Activated naive CD4-positive, alpha-beta T cell treated with anti-CD3 and anti-CD28 coated beads for 36 hours (primary cell): ENCODE data around the gene LZTFL1. TPM values are rescaled to one million over a fixed set of nuclear protein-coding genes. Genes with fewer than 3 reads are reported as not detected.

Experiments used
- CTCF ChIA-PET: fragments of 350-600 bp; sonication (Branson Sonifier 250); formaldehyde crosslinking; loops from one replicate; lab custom pipeline; 2021; ENCODE audit warnings: antibody characterized with exemption; lab: Charles Lee
- DNase-seq: peaks from one replicate; pipeline ENCODE4 v3.0.0-alpha.2; 2020
- H3K27ac Mint-ChIP-seq: one replicate; pipeline ENCODE4 v1.8.0; 2021; ENCODE audit warnings: mild to moderate bottlenecking, mixed read lengths
- H3K27me3 Mint-ChIP-seq: one replicate; pipeline ENCODE4 v1.8.0; 2021; ENCODE audit warnings: low read depth, mixed read lengths
- H3K36me3 Mint-ChIP-seq: one replicate; pipeline ENCODE4 v1.8.0; 2021; ENCODE audit warnings: low read depth, mixed read lengths
- H3K4me1 Mint-ChIP-seq: one replicate; pipeline ENCODE4 v1.8.0; 2021; ENCODE audit warnings: low read depth, mixed read lengths
- H3K4me3 Mint-ChIP-seq: one replicate; pipeline ENCODE4 v1.8.0; 2021; ENCODE audit warnings: mild to moderate bottlenecking, moderate library complexity, mixed read lengths
- H3K9me3 Mint-ChIP-seq: one replicate; pipeline ENCODE4 v1.8.0; 2021; ENCODE audit warnings: mixed read lengths
- intact Hi-C: fragments of 100-400 bp; cut with micrococcal nuclease; formaldehyde crosslinking; loops from one replicate; pipeline ENCODE4 v1.15.1; 2023
- total RNA-seq, 2 experiments: library from RNA; stranded (reverse); gene quantifications; one replicate each; pipeline ENCODE4 v1.2.3, GENCODE V29; 2021

The LZTFL1 gene
- total RNA-seq, 2 experiments from 2014 or later = 3.6 to 4.1 TPM

GRCh38 chr3:45826908-45827307, 15.0 kb downstream of the LZTFL1 start:
- Mint-ChIP-seq H3K27ac (no peak overlapping the region), H3K36me3 (peaks cover 13% of the 10 kb centered on the region), H3K4me3 (no peak overlapping the region), H3K27me3 (no peaks in the 10 kb centered on the region), H3K9me3 (no peaks in the 10 kb centered on the region), H3K4me1 (peaks cover 9% of the 10 kb centered on the region)
- CTCF ChIA-PET = interaction anchor here (0.5 to 1.2 kb wide), 2 partner anchors 165 to 252 kb away, joined by 4 read pairs; no protein-coding TSS in a partner anchor
- intact Hi-C loops = no loop called here
- DNase-seq = no peak

DNA sequence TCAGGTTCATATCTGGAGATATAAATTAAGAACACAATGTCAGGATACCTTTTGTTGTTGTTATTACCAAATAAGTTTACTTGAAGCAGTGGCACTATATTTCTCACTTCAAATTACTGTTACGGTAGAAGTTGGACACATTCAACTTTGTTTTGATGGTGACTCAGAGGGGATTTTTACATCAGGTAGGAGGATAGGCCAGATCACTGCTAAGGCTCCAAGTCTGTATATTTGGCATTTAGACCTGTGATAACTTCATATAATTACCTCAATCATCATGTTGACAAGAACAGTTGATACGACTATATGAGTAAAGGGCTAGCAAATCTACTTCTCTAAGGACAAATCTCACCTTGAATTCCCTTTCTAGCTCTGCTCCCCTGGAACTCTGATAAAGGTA, 15.6 kb downstream of the LZTFL1 start:
- H3K27me3 Mint-ChIP-seq = no peaks in the 10 kb centered on the region
- no peaks in the 10 kb centered on the region for H3K9me3 Mint-ChIP-seq
- no peak for DNase-seq
- H3K36me3 Mint-ChIP-seq = peaks cover 12% of the 10 kb centered on the region
- intact Hi-C loops = no loop called here
- no peak overlapping the region for H3K4me3 Mint-ChIP-seq
- H3K27ac Mint-ChIP-seq = no peak overlapping the region
- H3K4me1 Mint-ChIP-seq = peaks cover 8% of the 10 kb centered on the region
- CTCF ChIA-PET = no interaction called here

DNA sequence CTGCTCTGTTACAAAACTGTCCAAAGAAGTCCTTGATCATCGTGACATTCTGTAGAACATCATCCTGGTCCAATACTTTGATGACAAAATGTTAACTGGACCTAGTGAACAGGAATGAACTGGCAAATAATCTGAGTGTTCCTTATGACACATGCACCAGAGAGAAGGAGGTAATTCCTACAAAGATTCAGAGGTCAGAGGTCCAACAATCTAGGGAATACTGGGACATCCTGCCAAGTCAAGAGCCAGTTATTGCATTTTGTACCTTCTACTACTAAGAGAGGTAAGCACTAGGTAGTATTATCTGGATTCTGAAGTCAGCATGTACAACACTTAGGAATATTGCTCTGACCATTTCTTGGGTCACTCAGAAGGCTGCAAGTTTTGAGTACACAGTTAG, 20.8 kb downstream of the LZTFL1 start:
- H3K4me1 Mint-ChIP-seq = peaks cover 8% of the 10 kb centered on the region
- H3K27me3 Mint-ChIP-seq = no peaks in the 10 kb centered on the region
- CTCF ChIA-PET = no interaction called here
- intact Hi-C loops = no loop called here
- no peak overlapping the region for H3K27ac Mint-ChIP-seq
- H3K9me3 Mint-ChIP-seq = peaks cover 4% of the 10 kb centered on the region
- no peak for DNase-seq
- peaks cover 4% of the 10 kb centered on the region for H3K36me3 Mint-ChIP-seq
- H3K4me3 Mint-ChIP-seq = no peak overlapping the region

DNA sequence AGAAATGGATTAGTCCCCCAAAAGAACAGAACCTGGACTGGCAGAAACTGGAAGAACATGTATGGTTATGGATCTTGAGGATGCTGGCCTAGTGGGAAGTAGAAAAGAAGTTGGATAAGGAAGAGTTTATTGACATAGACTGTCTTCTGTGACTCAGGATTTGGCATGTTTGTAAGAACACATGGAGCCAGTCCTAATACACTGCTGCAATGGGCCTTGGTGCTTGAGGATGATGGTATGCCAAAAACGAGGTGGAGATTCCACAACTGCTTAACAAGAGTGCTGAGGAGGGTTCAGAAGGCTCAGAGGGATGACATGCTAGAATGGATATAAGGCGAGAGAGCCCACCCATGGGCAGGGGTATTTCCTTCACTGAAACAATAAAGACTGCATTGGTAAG, 22.4 kb downstream of the LZTFL1 start:
- DNase-seq = no peak
- Mint-ChIP-seq H3K4me1 (peaks cover 7% of the 10 kb centered on the region), H3K9me3 (peaks cover 4% of the 10 kb centered on the region), H3K27ac (no peak overlapping the region), H3K36me3 (peaks cover 4% of the 10 kb centered on the region), H3K4me3 (no peak overlapping the region), H3K27me3 (no peaks in the 10 kb centered on the region)
- intact Hi-C loops = no loop called here
- CTCF ChIA-PET = no interaction called here

GRCh38 chr3:45817831-45818522, 23.9 kb downstream of the LZTFL1 start:
- Mint-ChIP-seq H3K27ac (no peak overlapping the region), H3K9me3 (peaks cover 4% of the 10 kb centered on the region), H3K27me3 (no peaks in the 10 kb centered on the region), H3K4me1 (peaks cover 7% of the 10 kb centered on the region), H3K4me3 (no peak overlapping the region), H3K36me3 (peaks cover 5% of the 10 kb centered on the region)
- CTCF ChIA-PET = interaction anchor here (0.6 to 1.1 kb wide), 2 partner anchors 54 to 121 kb away, joined by 3 read pairs; no protein-coding TSS in a partner anchor
- intact Hi-C loops = no loop called here
- DNase-seq = peak; percentile 24

GRCh38 chr3:45816544-45816943, 25.4 kb downstream of the LZTFL1 start:
- CTCF ChIA-PET = interaction anchor here (0.7 to 1.1 kb wide), 2 partner anchors 11 to 53 kb away, joined by 3 to 4 read pairs; no protein-coding TSS in a partner anchor
- Mint-ChIP-seq H3K4me3 (no peak overlapping the region), H3K27ac (no peak overlapping the region), H3K36me3 (peaks cover 3% of the 10 kb centered on the region), H3K4me1 (peaks cover 7% of the 10 kb centered on the region), H3K27me3 (no peaks in the 10 kb centered on the region), H3K9me3 (peaks cover 4% of the 10 kb centered on the region)
- no peak for DNase-seq
- intact Hi-C loops = no loop called here

DNA sequence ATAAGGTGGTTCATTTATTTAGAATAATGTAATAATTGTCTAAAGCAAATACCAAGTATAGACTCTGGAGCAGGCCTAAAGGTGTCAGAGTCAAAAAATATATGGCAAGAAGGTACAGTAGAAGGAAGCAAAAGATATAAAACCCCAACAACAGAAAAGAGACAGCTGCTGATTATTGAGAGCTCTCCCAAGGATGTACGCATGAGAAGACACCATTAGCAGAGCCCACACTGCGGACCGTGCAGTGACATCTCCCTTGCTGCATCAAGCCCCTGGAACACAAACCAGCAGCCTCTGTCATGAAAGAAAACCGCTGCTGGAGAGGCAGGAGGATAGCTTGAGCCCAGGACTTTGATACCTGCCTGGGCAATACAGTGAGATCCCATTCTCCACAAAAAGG, 27.6 kb downstream of the LZTFL1 start:
- no peak overlapping the region for H3K27ac Mint-ChIP-seq
- no peaks in the 10 kb centered on the region for H3K27me3 Mint-ChIP-seq
- H3K4me1 Mint-ChIP-seq = peaks cover 7% of the 10 kb centered on the region
- H3K4me3 Mint-ChIP-seq = no peak overlapping the region
- CTCF ChIA-PET = no interaction called here
- no peak for DNase-seq
- peaks cover 4% of the 10 kb centered on the region for H3K9me3 Mint-ChIP-seq
- peaks cover 3% of the 10 kb centered on the region for H3K36me3 Mint-ChIP-seq
- intact Hi-C loops = no loop called here

- Mint-ChIP-seq H3K9me3 (no peaks in the 10 kb centered on the region), H3K27ac (no peak overlapping the region)
- CTCF ChIA-PET = no interaction called here
Measured at GRCh38 chr3:45807681-45808540, 34.0 kb downstream of the LZTFL1 start.

GRCh38 chr3:45807133-45807532, 34.8 kb downstream of the LZTFL1 start:
- Mint-ChIP-seq H3K4me3 (no peak overlapping the region), H3K9me3 (no peaks in the 10 kb centered on the region), H3K36me3 (no peaks in the 10 kb centered on the region), H3K27me3 (no peaks in the 10 kb centered on the region), H3K27ac (no peak overlapping the region), H3K4me1 (peaks cover 6% of the 10 kb centered on the region)
- CTCF ChIA-PET = no interaction called here
- intact Hi-C loops = no loop called here
- DNase-seq = no peak

More at GRCh38 chr3:45807681-45808540, 34.0 kb downstream of the LZTFL1 start:
- Mint-ChIP-seq H3K36me3 (no peaks in the 10 kb centered on the region), H3K4me3 (no peak overlapping the region), H3K27me3 (no peaks in the 10 kb centered on the region), H3K4me1 (peaks cover 6% of the 10 kb centered on the region)
- intact Hi-C loops = no loop called here
- DNase-seq = no peak

- H3K4me1 Mint-ChIP-seq = peaks cover 6% of the 10 kb centered on the region
- CTCF ChIA-PET = interaction anchor here (0.5 to 1.6 kb wide), 2 partner anchors 10 to 118 kb away, joined by 3 to 4 read pairs; no protein-coding TSS in a partner anchor
- no peak overlapping the region for H3K4me3 Mint-ChIP-seq
- H3K9me3 Mint-ChIP-seq = no peaks in the 10 kb centered on the region
- intact Hi-C loops = no loop called here
- H3K27me3 Mint-ChIP-seq = no peaks in the 10 kb centered on the region
- no peak overlapping the region for H3K27ac Mint-ChIP-seq
- DNase-seq = no peak
- no peaks in the 10 kb centered on the region for H3K36me3 Mint-ChIP-seq
Measured at GRCh38 chr3:45806072-45806471, 35.8 kb downstream of the LZTFL1 start.

GRCh38 chr3:45803252-45803935, 38.5 kb downstream of the LZTFL1 start:
- H3K27ac Mint-ChIP-seq = no peak overlapping the region
- CTCF ChIA-PET = no interaction called here
- no peaks in the 10 kb centered on the region for H3K36me3 Mint-ChIP-seq
- no peak overlapping the region for H3K4me3 Mint-ChIP-seq
- peaks cover 8% of the 10 kb centered on the region for H3K27me3 Mint-ChIP-seq
- no peak for DNase-seq
- peaks cover 6% of the 10 kb centered on the region for H3K4me1 Mint-ChIP-seq
- H3K9me3 Mint-ChIP-seq = no peaks in the 10 kb centered on the region
- intact Hi-C loops = no loop called here

DNA sequence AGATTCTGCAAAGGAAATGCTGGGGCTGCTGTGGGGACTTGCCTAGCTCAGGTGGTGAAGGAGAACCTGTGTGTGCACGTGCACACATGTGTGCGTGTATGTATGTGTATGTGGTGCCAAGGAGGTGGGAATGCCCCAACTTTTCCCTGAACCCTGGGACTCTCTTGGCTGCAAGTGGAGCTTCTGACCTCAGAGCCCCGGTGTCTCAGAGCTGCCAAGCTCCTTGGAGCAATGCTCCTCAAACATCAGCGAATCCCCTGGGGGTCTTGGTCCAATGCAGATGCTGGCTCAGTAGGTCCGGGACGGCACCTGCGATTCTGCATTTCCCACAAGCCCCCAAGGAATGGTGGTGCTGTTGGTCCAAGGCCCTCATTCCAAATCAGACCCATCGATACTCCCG, 39.8 kb downstream of the LZTFL1 start:
- intact Hi-C loops = no loop called here
- H3K4me3 Mint-ChIP-seq = no peak overlapping the region
- no peak for DNase-seq
- no peaks in the 10 kb centered on the region for H3K36me3 Mint-ChIP-seq
- CTCF ChIA-PET = interaction anchor here (0.6 kb wide), 1 partner anchor 576 kb away, joined by 4 read pairs; no protein-coding TSS in a partner anchor
- peaks cover 16% of the 10 kb centered on the region for H3K27me3 Mint-ChIP-seq
- no peaks in the 10 kb centered on the region for H3K9me3 Mint-ChIP-seq
- no peak overlapping the region for H3K27ac Mint-ChIP-seq
- H3K4me1 Mint-ChIP-seq = peaks cover 6% of the 10 kb centered on the region
